ENCODE measurements around the gene CEP41.
"Not testable (repeated sequence)": the region's sequence is repeated elsewhere in the genome, so short reads cannot be mapped to it uniquely, and the experiment has no call there.

The CEP41 gene

GRCh38 chr7:130463553-130464434 lies 23.0 kb upstream of the CEP41 start:
- DNase-seq = no peak

DNA sequence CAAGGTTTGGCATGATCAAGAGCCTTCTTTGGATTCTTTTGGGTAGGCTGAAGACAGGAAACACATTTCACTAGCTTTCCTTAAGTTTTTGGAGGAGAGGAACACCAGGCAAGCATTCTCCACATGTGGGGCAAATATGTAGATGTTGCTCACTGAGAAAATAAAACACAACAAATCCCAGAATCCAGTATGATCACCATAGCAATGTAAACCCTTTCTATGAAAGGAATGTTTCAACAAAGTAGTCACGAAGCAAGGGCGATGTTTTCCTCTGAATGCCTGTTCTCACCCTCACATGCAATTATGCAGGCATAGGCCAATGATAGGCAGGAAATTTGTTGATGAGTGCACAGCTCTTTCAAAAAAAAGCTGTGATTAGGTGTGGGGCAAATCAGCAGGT lies 20.5 kb upstream of the CEP41 start:
- no peak for DNase-seq

GRCh38 chr7:130458257-130458656 lies 17.4 kb upstream of the CEP41 start:
- no peak for DNase-seq

- no peak for DNase-seq
These were observed 14.1 kb upstream of the CEP41 start for GRCh38 chr7:130454959-130455358.

GRCh38 chr7:130452951-130453350 lies 12.1 kb upstream of the CEP41 start:
- DNase-seq = no peak

- DNase-seq = not testable (repeated sequence)
These were observed 10.5 kb upstream of the CEP41 start for GRCh38 chr7:130451344-130451743.

DNA sequence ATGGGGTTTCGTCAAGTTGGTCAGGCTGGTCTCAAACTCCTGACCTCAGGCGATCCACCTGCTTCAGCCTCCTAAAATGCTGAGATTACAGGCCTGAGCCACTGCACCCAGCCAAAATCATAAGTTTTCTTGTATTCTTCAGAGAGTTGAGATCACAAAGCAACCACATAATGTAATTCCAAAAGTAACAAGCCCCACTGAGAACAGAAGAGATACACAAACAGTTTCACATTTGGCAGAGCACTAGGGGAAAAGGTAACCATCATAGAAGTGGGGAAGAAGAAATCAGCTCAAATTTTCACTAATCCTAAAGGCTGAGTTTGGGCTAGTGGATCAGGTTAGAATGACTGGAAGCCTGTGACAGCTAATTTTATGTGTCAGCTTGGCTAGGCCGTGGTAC lies 5.4 kb upstream of the CEP41 start:
- DNase-seq = no peak

DNA sequence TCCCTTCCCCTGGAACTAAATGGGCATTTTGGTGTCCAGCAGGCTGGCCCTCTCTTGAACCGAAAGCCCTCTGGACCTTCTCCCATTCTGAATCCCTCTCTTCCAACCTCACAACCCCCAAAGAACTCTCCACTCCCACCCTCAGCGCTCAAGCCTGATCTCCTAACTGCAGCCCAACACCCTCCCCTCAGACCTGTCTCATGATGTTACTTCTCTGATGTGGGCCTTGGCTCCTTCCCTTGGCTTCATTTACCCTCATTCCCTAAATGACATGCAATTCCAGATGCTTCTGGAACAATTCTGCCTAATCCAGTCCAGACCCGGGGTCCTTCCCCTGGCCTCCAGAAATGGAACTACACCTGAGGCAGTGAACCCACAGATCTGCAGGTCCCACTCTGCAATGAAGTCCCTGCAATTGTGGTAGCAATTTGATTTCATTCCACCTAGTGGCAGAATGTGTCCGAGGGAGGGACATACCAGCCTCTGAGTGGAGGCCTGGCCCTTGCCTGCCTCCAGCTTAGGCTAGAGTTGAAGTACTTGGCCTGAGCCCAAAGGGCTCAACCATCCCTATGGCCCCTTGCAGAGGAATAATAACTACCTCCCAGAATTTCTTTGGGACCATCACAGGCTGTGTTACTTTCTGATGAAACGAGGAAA lies 4.1 kb upstream of the CEP41 start:
- no peak for DNase-seq

DNA sequence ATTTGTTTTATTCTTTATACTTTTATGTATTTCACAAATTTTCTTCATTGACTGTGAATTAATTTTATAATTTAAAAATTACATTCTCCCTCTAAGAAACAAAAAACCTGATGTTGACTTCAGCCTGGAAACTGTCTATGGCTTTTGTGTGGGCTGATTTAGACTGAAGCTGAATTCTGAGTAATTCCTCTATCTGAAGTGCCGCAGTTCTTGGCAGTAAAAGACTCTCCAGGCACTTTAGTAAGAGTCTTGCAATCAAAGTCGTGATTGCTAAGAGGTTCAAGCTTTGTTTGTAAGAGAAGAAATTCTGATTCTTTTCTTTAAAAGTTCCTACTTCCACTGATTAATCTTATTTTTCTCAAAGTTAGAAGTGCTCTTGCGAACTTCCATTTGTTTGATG lies 3.4 kb upstream of the CEP41 start:
- peak in 1 of 51 donors; percentile 18 for DNase-seq

DNA sequence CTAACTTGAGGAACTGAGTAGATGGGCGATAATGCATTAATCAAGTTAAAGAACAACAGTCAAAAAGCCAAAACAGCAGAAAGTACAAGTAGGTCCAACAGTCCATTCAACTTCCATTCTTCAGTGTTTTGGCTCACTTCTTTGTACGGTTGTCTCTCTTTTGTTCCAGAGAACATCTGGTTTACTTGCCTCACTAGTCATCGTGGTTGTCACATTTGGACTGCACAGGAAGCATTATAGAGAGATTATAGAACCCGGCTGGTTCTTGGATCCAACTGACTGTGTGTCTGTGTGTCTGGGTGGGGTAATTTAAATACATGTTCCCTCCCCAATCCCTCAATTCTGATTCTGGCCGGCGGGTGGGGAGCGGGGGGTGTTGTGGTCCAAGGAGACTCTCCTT lies 1.8 kb upstream of the CEP41 start:
- DNase-seq = no peak

- peak in 10 of 51 donors; percentile 5 to 82 (median 15) for DNase-seq
These were observed 623 bp upstream of the CEP41 start for GRCh38 chr7:130441408-130441869.

DNA sequence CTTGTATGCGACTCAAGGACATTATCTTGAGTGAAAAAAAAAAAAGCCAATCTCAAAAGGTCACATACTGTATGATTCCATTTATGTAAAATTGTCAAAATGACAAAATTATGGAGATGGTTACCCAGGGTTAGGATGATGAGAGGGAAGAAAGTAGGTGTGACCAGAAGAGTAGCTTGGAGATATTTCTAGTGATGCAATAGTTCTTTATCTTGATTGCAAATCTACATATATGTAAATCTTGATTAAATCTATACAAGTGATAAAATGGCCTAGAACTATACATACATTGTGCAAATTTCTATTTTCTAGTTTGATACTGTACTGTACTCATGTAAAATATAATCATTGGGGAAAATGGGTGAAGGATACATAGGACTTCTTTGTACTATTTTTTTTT lies 4.6 kb downstream of the CEP41 start:
- no peak for DNase-seq

DNA sequence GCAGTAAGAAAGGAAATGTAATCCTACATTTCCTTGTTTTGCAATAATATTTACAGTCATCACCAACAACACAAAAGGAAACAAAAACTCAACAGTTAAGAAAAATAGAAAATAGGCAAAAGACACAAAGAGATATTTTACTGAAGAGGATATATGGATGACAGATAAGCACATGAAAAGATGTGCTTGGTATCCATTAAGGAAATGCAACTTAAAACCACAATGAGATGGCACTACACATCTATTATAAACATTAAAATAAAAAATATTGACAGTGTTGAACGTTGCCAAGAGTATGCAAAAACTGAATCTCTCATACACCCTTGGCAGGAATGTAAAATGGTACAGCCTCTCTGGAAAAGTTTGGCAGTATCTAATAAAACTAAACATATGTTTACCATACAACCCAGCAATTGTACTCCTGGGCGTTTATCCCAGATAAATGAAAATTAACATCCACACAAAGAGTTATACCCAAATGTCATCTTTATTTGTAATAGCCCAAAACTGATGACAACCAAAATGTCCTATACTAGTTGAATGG lies 5.4 kb downstream of the CEP41 start:
- no peak for DNase-seq

DNA sequence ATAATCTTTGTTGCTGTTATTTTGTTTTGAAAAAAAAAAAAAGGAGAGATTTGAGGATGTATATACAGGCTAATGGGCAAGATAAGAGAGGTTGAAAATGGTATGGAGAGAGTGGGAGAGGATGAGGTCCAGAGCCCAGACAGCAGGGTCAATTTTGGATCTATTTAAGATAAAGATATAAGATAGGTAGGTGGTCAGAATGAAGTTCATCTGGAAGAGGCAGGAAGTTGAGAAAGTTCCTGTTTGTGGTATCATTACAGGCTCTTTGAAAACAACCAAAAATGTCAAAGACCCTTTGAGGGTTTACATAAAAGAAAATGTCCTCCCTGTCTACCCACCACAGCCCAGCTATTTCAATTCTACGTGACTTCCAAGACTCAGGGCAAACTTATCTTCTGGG lies 7.5 kb downstream of the CEP41 start:
- no peak for DNase-seq

- DNase-seq = no peak
These were observed 7.9 kb downstream of the CEP41 start for GRCh38 chr7:130432886-130433285.

DNA sequence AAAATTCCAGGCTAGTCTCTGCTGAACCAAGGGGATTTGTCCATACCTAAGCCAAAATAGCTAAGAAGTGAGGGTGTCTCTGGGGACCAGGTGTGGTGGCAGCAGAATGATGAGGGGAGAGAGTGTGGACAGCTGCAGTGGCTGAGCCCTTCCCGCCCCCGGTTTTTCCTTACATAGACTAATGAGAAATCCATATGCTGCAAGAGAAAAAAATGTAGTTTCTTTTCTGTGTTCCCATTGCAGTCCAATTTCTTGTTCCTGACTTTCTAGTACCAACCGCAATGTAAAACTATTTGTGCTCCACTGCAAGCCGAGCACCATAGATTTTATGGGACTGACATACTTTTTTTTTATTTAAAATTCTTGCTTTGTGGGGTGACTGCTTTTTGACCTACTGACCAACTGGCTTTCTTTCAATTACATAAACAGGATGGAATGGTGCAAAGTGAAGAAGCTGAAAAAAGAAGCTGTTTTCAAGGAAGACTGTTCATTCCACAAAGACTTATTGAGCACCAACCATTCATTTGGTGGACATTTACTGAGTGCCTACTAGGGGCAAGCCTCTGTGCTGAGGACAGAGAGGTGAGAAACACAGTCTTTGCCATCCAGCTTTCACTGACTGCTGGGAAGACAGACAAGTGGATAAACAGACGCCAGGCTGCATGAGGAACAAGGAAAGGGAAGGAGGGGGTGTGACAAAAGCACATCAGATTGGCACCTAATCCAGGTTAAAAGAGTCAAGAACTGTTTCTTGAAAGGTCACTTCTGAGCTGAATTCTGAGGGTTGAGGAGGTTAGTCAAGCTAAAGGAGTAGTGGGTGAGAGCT lies 9.8 kb downstream of the CEP41 start:
- DNase-seq = no peak

- DNase-seq = no peak
These were observed 10.7 kb downstream of the CEP41 start for GRCh38 chr7:130430115-130430514.

DNA sequence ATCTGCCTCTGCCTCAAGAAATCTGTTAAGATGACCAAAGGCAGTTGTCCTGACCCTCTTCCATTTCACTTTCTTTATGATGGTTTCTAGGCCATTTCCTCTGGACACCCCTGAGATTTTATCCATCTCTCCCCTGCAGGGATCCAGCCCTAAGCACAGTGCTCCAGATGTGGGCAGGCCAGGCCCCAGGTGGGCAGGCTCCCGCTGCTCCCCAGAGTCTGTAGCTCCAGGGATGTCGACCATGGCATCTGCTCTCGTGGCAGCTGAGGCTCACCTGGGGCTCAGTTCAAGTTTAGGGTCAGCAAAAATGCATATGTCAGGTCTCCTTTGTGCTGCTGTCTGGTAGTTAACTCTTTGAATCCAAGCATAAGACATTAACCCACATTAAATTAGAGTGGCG lies 11.8 kb downstream of the CEP41 start:
- no peak for DNase-seq

GRCh38 chr7:130426564-130426963 lies 14.3 kb downstream of the CEP41 start:
- DNase-seq = no peak

GRCh38 chr7:130425796-130426195 lies 15.0 kb downstream of the CEP41 start:
- no peak for DNase-seq

DNA sequence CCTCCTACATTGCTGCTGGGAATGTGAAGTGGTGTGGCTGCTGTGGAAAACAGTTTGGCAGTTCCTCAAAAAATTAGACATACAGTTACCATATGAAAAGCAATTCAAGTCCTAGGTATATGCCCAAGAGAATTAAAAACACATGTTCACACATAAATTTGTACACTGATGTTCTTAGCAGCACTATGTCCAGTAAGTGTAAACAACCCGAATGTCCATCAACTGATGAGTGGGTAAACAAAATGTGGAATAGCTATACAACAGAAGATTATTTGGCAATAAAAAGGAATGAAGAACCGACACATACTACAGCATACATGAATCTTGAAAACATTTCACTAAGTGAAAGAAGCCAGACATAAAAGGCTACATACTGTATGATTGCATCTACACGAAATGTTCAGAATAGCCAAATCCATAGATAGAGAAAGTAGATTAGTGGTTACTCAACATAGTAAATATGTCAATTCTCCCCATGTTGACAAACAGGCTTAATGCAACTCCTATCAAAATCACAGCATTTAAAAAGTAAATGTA lies 17.2 kb downstream of the CEP41 start:
- DNase-seq = no peak
